Measurements from ENCODE around the gene TXNDC15. TPM values are rescaled to one million over a fixed set of nuclear protein-coding genes. Genes with fewer than 3 reads are reported as not detected.
"Not testable (repeated sequence)": the region's sequence is repeated elsewhere in the genome, so short reads cannot be mapped to it uniquely, and the experiment has no call there.

TXNDC15 gene, protein sequence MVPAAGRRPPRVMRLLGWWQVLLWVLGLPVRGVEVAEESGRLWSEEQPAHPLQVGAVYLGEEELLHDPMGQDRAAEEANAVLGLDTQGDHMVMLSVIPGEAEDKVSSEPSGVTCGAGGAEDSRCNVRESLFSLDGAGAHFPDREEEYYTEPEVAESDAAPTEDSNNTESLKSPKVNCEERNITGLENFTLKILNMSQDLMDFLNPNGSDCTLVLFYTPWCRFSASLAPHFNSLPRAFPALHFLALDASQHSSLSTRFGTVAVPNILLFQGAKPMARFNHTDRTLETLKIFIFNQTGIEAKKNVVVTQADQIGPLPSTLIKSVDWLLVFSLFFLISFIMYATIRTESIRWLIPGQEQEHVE
- 10 to 100 TPM; 32.5 to 38.8 TPM for total RNA-seq

DNA sequence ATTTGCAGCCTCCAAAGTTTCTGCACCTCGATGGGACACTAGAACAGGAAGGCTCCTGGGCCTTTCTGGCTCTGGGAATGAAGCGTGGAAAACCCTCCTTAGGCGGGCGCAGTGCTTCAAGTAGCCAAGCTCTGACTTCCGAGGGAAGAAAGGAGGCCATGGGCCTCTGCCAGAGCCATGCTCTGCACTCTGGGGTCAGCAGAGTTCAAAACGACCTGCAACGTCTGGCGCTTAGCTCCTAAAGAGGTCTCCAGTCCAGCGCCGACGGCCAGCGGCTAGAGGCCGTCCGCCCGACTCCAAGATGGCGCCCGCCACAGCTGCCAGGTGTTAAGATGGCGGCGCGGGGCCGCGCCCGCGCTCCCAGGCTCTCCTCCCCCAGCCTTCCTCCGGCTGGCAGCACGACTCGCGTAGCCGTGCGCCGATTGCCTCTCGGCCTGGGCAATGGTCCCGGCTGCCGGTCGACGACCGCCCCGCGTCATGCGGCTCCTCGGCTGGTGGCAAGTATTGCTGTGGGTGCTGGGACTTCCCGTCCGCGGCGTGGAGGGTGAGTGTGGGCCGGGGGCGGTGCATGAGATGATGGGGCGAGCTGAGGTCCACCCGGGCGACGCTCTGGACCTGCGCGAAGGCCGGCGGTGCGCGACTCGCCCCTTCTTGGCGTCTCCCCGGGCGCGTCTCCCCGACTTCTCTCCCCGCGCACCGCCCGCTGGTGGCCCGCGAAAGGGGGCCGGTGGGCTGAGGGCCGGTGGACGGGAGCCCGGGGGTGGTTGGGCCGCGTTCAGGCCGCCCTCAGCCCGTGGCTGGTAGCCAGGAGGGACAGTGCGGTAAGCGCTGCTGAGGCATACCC, at the start of gene TXNDC15:
TXNDC15 (plus strand) TSS at position 385 of the 844 bp plus-strand sequence; CDS start at position 442, 57 bp downstream.
- peak within 1 kb of the TSS; percentile 99 for H3K4me3 Mint-ChIP-seq
- peak; percentile 89 for ATAC-seq (replicated peaks)
- peaks cover 12% of the 10 kb centered on the region for H3K36me3 Mint-ChIP-seq (ENCODE audit: low read depth)
- H3K27ac Mint-ChIP-seq, result peak within 1 kb of the TSS; percentile 95
- H3K27me3 Mint-ChIP-seq, result no peaks in the 10 kb centered on the region
- no peaks in the 10 kb centered on the region for H3K9me3 Mint-ChIP-seq
- H3K4me1 Mint-ChIP-seq, result peaks cover 23% of the 10 kb centered on the region

DNA sequence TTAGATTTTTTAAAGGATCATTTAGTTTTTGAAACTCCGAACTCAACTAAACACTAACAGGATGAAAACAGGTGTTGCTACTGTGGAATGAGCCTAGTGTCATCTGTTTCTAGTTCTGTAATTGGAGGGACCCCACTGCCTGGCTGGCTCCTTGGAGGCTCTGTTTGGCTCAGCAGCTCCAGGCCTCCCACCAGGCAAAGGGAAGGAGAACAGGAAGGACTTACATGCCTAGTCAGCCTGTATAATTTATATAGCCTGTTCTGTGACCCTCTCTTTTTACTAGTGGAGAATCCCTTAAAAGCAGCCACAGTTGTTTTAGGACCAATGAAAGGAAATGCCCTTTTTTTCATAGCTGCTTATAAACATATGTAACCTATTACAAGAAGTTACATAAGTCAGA, 49.5 kb upstream of the TXNDC15 start:
- peaks cover 98% of the 10 kb centered on the region for H3K36me3 Mint-ChIP-seq (ENCODE audit: low read depth)
- no peak overlapping the region for H3K27ac Mint-ChIP-seq
- no peaks in the 10 kb centered on the region for H3K9me3 Mint-ChIP-seq
- H3K27me3 Mint-ChIP-seq, result no peaks in the 10 kb centered on the region
- H3K4me3 Mint-ChIP-seq, result no peak overlapping the region
- no peaks in the 10 kb centered on the region for H3K4me1 Mint-ChIP-seq
- no peak for ATAC-seq (replicated peaks)

GRCh38 chr5:134825212-134825611, 49.0 kb upstream of the TXNDC15 start:
- H3K4me1 Mint-ChIP-seq, result no peaks in the 10 kb centered on the region
- no peak overlapping the region for H3K4me3 Mint-ChIP-seq
- H3K27ac Mint-ChIP-seq, result peak overlapping the region; percentile 36
- no peak for ATAC-seq (replicated peaks)
- no peaks in the 10 kb centered on the region for H3K27me3 Mint-ChIP-seq
- no peaks in the 10 kb centered on the region for H3K9me3 Mint-ChIP-seq
- H3K36me3 Mint-ChIP-seq (ENCODE audit: low read depth), result peaks cover 98% of the 10 kb centered on the region

DNA sequence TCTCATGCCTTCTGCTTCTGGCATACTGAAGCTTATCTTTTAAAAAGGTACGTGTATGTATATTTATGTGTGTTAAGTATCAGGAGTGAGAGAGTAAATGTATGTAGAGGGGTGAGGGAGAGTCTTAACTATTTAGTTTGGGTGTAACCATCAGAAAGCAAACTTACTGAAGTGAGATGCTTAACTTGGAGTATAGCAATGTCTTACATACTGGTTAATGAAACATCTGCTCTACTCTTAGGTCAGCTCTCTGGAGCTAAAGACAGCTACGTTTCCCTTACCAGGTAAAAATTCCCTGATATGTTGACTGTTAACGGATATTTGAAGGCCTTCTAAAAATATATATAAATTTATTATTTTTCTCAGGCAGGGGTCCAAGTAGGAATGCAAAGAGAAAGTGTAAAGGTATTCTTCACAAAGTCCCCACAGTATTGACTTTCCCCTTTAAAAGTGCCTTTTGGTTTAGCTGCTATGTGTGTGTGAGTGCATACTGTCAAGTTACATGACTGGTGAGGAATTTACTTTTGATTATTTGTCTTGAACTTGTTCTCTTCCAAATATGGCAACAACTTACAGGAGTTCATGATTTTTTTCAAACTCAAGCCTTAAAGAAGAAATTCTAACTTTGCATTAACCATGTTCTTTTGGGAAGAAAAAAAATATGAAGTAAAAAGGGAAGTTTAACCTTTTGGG, 40.7 kb upstream of the TXNDC15 start:
- no peak overlapping the region for H3K4me3 Mint-ChIP-seq
- H3K27ac Mint-ChIP-seq, result no peak overlapping the region
- H3K4me1 Mint-ChIP-seq, result no peaks in the 10 kb centered on the region
- ATAC-seq (replicated peaks), result no peak
- no peaks in the 10 kb centered on the region for H3K9me3 Mint-ChIP-seq
- no peaks in the 10 kb centered on the region for H3K27me3 Mint-ChIP-seq
- peaks cover 87% of the 10 kb centered on the region for H3K36me3 Mint-ChIP-seq (ENCODE audit: low read depth)

DNA sequence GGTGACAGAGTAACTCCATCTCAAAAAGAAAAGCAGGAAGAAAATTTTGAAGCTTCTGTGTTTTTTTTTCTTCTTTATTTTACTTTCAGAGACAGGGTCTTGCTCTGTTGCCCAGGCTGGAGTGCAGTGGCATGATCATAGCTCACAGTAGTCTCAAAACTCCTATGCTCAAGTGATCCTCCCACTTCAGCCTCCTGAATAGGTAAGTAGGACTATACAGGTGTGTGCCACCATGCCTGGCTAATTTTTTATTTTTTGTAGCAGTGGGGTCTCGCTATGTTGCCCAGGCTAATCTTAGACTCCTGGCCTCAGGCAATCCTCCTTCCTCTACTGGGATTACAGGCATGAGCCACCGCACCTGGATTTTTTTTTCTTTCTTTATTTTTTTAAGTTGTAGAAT, 38.5 kb upstream of the TXNDC15 start:
- Mint-ChIP-seq H3K27me3 (no peaks in the 10 kb centered on the region), H3K9me3 (no peaks in the 10 kb centered on the region), H3K4me3 (no peak overlapping the region), H3K4me1 (no peaks in the 10 kb centered on the region), H3K27ac (no peak overlapping the region), H3K36me3 (ENCODE audit: low read depth) (peaks cover 89% of the 10 kb centered on the region)
- no peak for ATAC-seq (replicated peaks)

DNA sequence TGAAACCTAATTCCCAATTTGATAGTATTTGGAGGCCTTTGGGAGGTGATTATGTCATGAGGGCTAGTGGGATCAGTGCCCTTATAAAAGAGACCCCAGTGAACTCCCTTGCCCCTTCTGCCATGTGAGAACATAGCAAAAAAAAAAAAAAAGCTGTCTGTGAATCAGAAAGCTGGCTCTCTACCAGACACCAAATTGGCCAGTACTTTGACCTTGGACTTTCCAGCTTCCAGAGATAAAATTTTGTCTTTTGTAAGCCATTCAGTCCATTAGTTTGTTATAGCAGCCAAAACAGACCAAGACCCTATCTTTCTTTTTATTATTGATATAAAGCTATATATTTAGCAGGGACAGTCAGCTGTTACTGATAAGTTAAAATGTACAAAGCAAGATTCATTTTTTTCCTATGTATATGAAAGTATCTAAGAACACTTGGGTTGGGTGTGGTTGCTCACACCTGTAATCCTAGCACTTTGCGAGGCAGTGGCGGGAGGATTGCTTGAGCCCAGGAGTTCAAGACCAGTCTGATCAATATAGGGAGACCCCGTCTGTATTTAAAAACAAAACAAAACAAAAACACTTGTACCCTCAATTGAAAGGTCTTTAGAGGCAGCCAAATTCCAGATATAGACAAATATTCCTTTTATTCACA, 36.5 kb upstream of the TXNDC15 start:
- H3K4me1 Mint-ChIP-seq, result no peaks in the 10 kb centered on the region
- no peak overlapping the region for H3K4me3 Mint-ChIP-seq
- no peak overlapping the region for H3K27ac Mint-ChIP-seq
- no peak for ATAC-seq (replicated peaks)
- peaks cover 76% of the 10 kb centered on the region for H3K36me3 Mint-ChIP-seq (ENCODE audit: low read depth)
- H3K27me3 Mint-ChIP-seq, result no peaks in the 10 kb centered on the region
- H3K9me3 Mint-ChIP-seq, result no peaks in the 10 kb centered on the region

- H3K9me3 Mint-ChIP-seq; H3K4me1 Mint-ChIP-seq; H3K4me3 Mint-ChIP-seq; ATAC-seq (replicated peaks); H3K27ac Mint-ChIP-seq; H3K27me3 Mint-ChIP-seq: not testable (repeated sequence)
- peaks cover 69% of the 10 kb centered on the region for H3K36me3 Mint-ChIP-seq (ENCODE audit: low read depth)
Measured at GRCh38 chr5:134838361-134838760, 35.8 kb upstream of the TXNDC15 start.

DNA sequence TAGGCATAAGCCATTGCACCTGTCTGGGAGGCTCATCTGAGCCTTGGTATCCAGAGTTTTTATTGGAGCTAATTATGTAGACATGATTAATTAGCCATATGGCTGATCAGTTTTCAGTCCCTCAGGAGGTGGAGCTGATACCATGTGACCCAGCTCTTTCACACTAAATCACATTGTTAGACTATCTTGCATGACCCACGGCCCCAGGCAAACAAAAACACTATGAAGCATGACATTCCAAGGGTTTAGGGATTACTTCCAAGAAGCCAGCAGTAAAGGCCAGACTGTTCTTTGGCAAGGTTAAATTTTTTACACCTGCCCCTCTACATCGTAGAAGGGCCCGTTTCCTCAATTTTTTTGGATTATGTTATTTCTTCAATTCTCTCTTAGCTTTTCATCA, 33.4 kb upstream of the TXNDC15 start:
- Mint-ChIP-seq H3K4me3 (no peak overlapping the region), H3K9me3 (no peaks in the 10 kb centered on the region)

DNA sequence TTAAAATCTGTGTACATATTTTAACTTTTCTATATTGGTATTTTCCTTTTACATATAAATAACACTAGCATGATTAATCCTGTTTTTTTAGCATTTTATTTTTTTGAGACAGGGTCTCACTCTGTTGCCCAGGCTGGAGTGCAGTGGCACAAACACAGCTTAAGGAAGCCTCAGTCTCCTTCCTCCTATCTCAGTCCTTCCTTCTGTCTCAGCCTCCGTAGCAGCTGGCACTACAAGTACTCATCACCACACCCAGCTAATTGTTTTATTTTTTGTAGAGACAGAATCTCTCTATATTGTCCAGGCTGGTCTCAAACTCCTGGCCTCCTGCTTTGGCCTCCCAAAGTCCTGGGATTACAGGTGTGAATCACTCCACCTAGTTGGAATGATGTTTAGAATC, 29.9 kb upstream of the TXNDC15 start:
- peaks cover 8% of the 10 kb centered on the region for H3K4me1 Mint-ChIP-seq
- H3K36me3 Mint-ChIP-seq (ENCODE audit: low read depth), result peaks cover 48% of the 10 kb centered on the region
- no peak for ATAC-seq (replicated peaks)
- no peaks in the 10 kb centered on the region for H3K27me3 Mint-ChIP-seq
- H3K4me3 Mint-ChIP-seq, result no peak overlapping the region
- H3K9me3 Mint-ChIP-seq, result no peaks in the 10 kb centered on the region
- peak overlapping the region; percentile 99 for H3K27ac Mint-ChIP-seq

More for the DNA sequence above, 33.4 kb upstream of the TXNDC15 start:
- Mint-ChIP-seq H3K36me3 (ENCODE audit: low read depth) (peaks cover 45% of the 10 kb centered on the region), H3K27me3 (no peaks in the 10 kb centered on the region), H3K27ac (no peak overlapping the region), H3K4me1 (peaks cover 8% of the 10 kb centered on the region)
- no peak for ATAC-seq (replicated peaks)

DNA sequence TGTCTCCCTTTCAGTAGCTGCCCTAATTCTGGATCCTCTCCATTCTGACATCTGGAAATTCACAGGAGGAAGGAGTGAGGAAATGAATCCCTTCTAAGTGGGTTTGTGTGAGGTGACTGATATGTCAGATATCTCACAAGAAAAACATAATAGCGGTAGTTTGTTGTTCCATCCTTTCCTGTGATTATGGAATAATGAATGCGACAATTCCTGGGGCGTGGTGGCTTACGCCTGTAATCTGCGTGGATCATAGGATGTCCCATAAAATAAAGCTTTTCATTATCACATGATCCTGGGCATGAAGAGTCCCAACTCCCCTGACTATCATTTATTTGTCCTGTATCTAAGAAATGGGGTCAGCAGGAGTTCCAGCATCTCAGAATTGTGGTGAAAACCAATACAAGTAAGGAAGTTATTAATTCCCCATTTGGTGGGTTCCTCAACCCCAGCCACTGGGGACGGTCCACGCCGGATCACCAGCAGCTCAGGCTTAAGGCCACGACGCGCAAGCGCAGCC, 28.8 kb upstream of the TXNDC15 start:
- H3K9me3 Mint-ChIP-seq, result no peaks in the 10 kb centered on the region
- no peaks in the 10 kb centered on the region for H3K27me3 Mint-ChIP-seq

DNA sequence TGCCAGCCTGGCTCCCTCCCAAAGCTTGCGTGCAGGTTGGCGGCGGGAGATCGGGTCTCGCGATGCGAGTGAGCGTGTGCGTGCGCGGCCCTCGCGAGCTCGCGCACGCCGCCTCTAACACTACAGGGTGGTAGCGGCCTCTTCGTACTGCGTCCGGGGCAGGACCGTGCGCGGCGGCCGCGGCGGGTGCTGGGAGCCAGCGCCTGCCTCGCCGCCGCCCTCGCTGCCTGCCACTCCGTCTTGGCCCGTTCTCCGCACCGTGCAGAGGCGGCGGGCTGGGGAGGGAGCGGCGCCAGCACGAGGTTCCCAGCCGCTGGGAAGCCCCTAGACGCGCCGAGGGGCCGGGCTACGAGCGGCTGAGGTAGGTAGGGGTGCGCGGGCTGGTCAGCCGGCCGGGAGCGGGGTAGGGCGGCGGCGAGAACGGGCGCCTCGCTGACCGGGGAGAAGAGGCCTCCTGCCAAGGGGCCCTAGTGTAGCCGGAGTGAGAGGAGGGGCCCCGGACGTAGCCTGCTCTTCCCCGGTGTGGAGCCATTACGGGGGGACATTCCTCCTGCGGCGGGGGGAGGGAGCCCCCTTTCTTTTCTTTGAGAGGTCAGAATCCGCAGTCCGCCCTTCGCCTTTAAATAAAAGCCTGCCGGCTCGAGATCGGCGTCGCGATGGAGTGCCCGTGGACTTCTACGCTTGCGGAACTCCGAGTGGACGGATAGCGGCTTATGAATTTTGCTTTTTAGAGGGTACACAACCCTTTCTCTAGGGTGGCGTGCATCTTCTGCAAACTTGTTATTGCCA, 28.1 kb upstream of the TXNDC15 start, which contains the start of gene C5orf24:
C5orf24 (plus strand) TSS at position 117 of the 789 bp plus-strand sequence. CDS start 8,933 bp downstream, outside the sequence.
- Mint-ChIP-seq H3K4me3 (peak within 1 kb of the TSS; percentile 98), H3K27ac (peak within 1 kb of the TSS; percentile 99), H3K27me3 (no peaks in the 10 kb centered on the region), H3K36me3 (ENCODE audit: low read depth) (peaks cover 49% of the 10 kb centered on the region), H3K9me3 (no peaks in the 10 kb centered on the region), H3K4me1 (peaks cover 8% of the 10 kb centered on the region)
- peak; percentile 97 for ATAC-seq (replicated peaks)

More for the DNA sequence above, 28.8 kb upstream of the TXNDC15 start:
- ATAC-seq (replicated peaks), result no peak
- peak overlapping the region; percentile 99 for H3K27ac Mint-ChIP-seq
- H3K36me3 Mint-ChIP-seq (ENCODE audit: low read depth), result peaks cover 48% of the 10 kb centered on the region
- H3K4me1 Mint-ChIP-seq, result peaks cover 8% of the 10 kb centered on the region
- peak overlapping the region; percentile 98 for H3K4me3 Mint-ChIP-seq

- peak overlapping the region; percentile 98 for H3K4me3 Mint-ChIP-seq
- H3K27ac Mint-ChIP-seq, result peak overlapping the region; percentile 99
- H3K27me3 Mint-ChIP-seq, result no peaks in the 10 kb centered on the region
- peak; percentile 20 for ATAC-seq (replicated peaks)
- H3K36me3 Mint-ChIP-seq (ENCODE audit: low read depth), result peaks cover 54% of the 10 kb centered on the region
- H3K4me1 Mint-ChIP-seq, result peaks cover 8% of the 10 kb centered on the region
- H3K9me3 Mint-ChIP-seq, result no peaks in the 10 kb centered on the region
Measured at GRCh38 chr5:134846641-134846960, 27.6 kb upstream of the TXNDC15 start.

- Mint-ChIP-seq H3K4me3 (peak overlapping the region; percentile 4), H3K36me3 (ENCODE audit: low read depth) (peaks cover 82% of the 10 kb centered on the region)
- not testable (repeated sequence) for H3K4me1 Mint-ChIP-seq; H3K9me3 Mint-ChIP-seq; H3K27me3 Mint-ChIP-seq; H3K27ac Mint-ChIP-seq; ATAC-seq (replicated peaks)
Measured at GRCh38 chr5:134849434-134849933, 24.7 kb upstream of the TXNDC15 start.
